Tibial nerve (tissue), 4 donors: ENCODE results near the gene TMEM144. TPM values are rescaled to one million over a fixed set of nuclear protein-coding genes. Genes with fewer than 3 reads are reported as not detected.

Experiments
- DNase-seq, 2 donors: peaks; one replicate each; pipeline ENCODE4 v3.0.0-alpha.2; 2019; ENCODE audit warnings: low spot score in 2 of 2
- H3K27ac ChIP-seq, 4 donors: fragments of 200-600 bp; sonication (generic) in 3 of 4; one replicate each; pipeline ENCODE4 v1.5.1; 2017 to 2019; ENCODE audit warnings: mild to moderate bottlenecking in 1 of 4
- H3K27me3 ChIP-seq, 2 donors: fragments of 200-600 bp; sonication (generic) in 1 of 2; one replicate each; pipeline versions ENCODE4 v1.5.1 to v1.6.0; 2017 to 2019
- H3K36me3 ChIP-seq, 3 donors: fragments of 200-600 bp; sonication (generic); one replicate each; pipeline ENCODE4 v1.5.1; 2018 to 2019
- H3K4me1 ChIP-seq, 4 donors: fragments of 200-600 bp; sonication (generic) in 3 of 4; one replicate each; pipeline ENCODE4 v1.5.1; 2017 to 2019
- H3K4me3 ChIP-seq, 4 donors: fragments of 200-600 bp; sonication (generic) in 3 of 4; one replicate each; pipeline ENCODE4 v1.5.1; 2017 to 2019; ENCODE audit warnings: mild to moderate bottlenecking in 1 of 4, moderate library complexity in 1 of 4
- H3K9me3 ChIP-seq, 4 donors: fragments of 200-600 bp; sonication (generic) in 3 of 4; one replicate each; pipeline ENCODE4 v1.5.1; 2017 to 2019
- CTCF ChIP-seq, 5 experiments: fragments of 200-600 bp in 3 of 5; fragments of 450-650 bp in 2 of 5; sonication (generic) in 3 of 5; IDR thresholded peaks; one replicate each; pipeline ENCODE4 v1.5.1; 2016 to 2019; ENCODE audit warnings: antibody characterized with exemption in 5 of 5, mild to moderate bottlenecking in 3 of 5, moderate library complexity in 2 of 5
- EP300 ChIP-seq, 2 donors: sonication (generic); formaldehyde crosslinking; IDR thresholded peaks; one replicate each; pipeline ENCODE4 v1.6.1; 2017; ENCODE audit warnings: antibody characterized with exemption in 2 of 2, mild to moderate bottlenecking in 1 of 2
- POLR2A ChIP-seq, 2 donors: fragments of 450-650 bp; IDR thresholded peaks; one replicate each; pipeline ENCODE4 v1.6.1; 2017; ENCODE audit warnings: antibody characterized with exemption in 2 of 2, mild to moderate bottlenecking in 2 of 2, moderate library complexity in 2 of 2
- WGBS, 2 donors: methylation state at CpG; one replicate each; pipeline ENCODE4 v1.1.5; 2018; 5-methylcytosine and 5-hydroxymethylcytosine counted together
- total RNA-seq, 4 donors: library from RNA; depleted of rRNA; stranded (reverse); fragments of >200 nt; gene quantifications; one replicate each; pipeline ENCODE4 v1.1.0, GENCODE V29; 2016

The TMEM144 gene
- total RNA-seq, 4 donors from 2014 or later = 4.9 to 23.8 (median 9.0) TPM

GRCh38 chr4:158236304-158237030 is 26.2 kb downstream of the TMEM144 start:
- TF ChIP-seq EP300 (IDR thresholded peaks at IDR 0.05) = peak in 1 of 2 donors; percentile 56
- no peak for TF ChIP-seq POLR2A (IDR thresholded peaks at IDR 0.05)
- H3K27me3 ChIP-seq = no peaks in the 10 kb centered on the region
- H3K9me3 ChIP-seq = no peaks in the 10 kb centered on the region
- DNase-seq = no peak
- WGBS, 2 donors = 34 to 47% methylated on average over 9 of the region's 9 CpGs
- peaks cover 0 to 20% (median 4%) of the 10 kb centered on the region in 3 donors for H3K36me3 ChIP-seq
- peak overlapping the region in 2 of 4 donors; percentile 49 to 65 for H3K27ac ChIP-seq
- no peak overlapping the region for H3K4me3 ChIP-seq
- peaks cover 0 to 9% (median 0%) of the 10 kb centered on the region in 4 donors for H3K4me1 ChIP-seq

GRCh38 chr4:158238575-158238974 is 28.3 kb downstream of the TMEM144 start:
- no peaks in the 10 kb centered on the region for H3K27me3 ChIP-seq
- DNase-seq = no peak
- no peak overlapping the region for H3K4me3 ChIP-seq
- H3K27ac ChIP-seq = no peak overlapping the region
- 83 to 88% methylated on average over 1 of the region's 1 CpG for WGBS, 2 donors
- peaks cover 0 to 9% (median 0%) of the 10 kb centered on the region in 4 donors for H3K4me1 ChIP-seq
- no peaks in the 10 kb centered on the region for H3K9me3 ChIP-seq
- peaks cover 0 to 16% (median 4%) of the 10 kb centered on the region in 3 donors for H3K36me3 ChIP-seq
- no peak for TF ChIP-seq EP300 (IDR thresholded peaks at IDR 0.05)
- TF ChIP-seq POLR2A (IDR thresholded peaks at IDR 0.05) = no peak
- no peak for TF ChIP-seq CTCF (IDR thresholded peaks at IDR 0.05)

- Histone ChIP-seq H3K36me3 (peaks cover 0 to 18% (median 4%) of the 10 kb centered on the region in 3 donors), H3K9me3 (no peaks in the 10 kb centered on the region), H3K27ac (no peak overlapping the region), H3K4me3 (no peak overlapping the region), H3K27me3 (no peaks in the 10 kb centered on the region), H3K4me1 (peaks cover 0 to 9% (median 0%) of the 10 kb centered on the region in 4 donors)
- 85 to 91% methylated on average over 2 of the region's 2 CpGs for WGBS, 2 donors
- no peak for DNase-seq
- TF ChIP-seq CTCF (IDR thresholded peaks at IDR 0.05) = no peak
- no peak for TF ChIP-seq POLR2A (IDR thresholded peaks at IDR 0.05)
- no peak for TF ChIP-seq EP300 (IDR thresholded peaks at IDR 0.05)
Measured at GRCh38 chr4:158239196-158239595, 28.9 kb downstream of the TMEM144 start.

GRCh38 chr4:158243071-158243470 is 32.8 kb downstream of the TMEM144 start:
- peaks cover 0 to 33% (median 4%) of the 10 kb centered on the region in 3 donors for H3K36me3 ChIP-seq
- no peaks in the 10 kb centered on the region for H3K9me3 ChIP-seq
- H3K4me1 ChIP-seq = no peaks in the 10 kb centered on the region
- no peak overlapping the region for H3K4me3 ChIP-seq
- no peaks in the 10 kb centered on the region for H3K27me3 ChIP-seq
- TF ChIP-seq CTCF (IDR thresholded peaks at IDR 0.05) (no peak), EP300 (IDR thresholded peaks at IDR 0.05) (no peak), POLR2A (IDR thresholded peaks at IDR 0.05) (no peak)
- H3K27ac ChIP-seq = no peak overlapping the region
- no peak for DNase-seq

- Histone ChIP-seq H3K36me3 (peaks cover 0 to 5% (median 0%) of the 10 kb centered on the region in 3 donors), H3K4me3 (no peak overlapping the region), H3K27me3 (no peaks in the 10 kb centered on the region), H3K9me3 (no peaks in the 10 kb centered on the region), H3K4me1 (peaks cover 0 to 12% (median 0%) of the 10 kb centered on the region in 4 donors), H3K27ac (no peak overlapping the region)
- DNase-seq = no peak
- TF ChIP-seq EP300 (IDR thresholded peaks at IDR 0.05) (no peak), CTCF (IDR thresholded peaks at IDR 0.05) (no peak), POLR2A (IDR thresholded peaks at IDR 0.05) (no peak)
- 41 to 52% methylated on average over 2 of the region's 2 CpGs for WGBS, 2 donors
Measured at GRCh38 chr4:158250321-158250720, 40.0 kb downstream of the TMEM144 start.
